ENCODE data around the gene M1AP. TPM values are rescaled to one million over a fixed set of nuclear protein-coding genes. Genes with fewer than 3 reads are reported as not detected.

Gene M1AP
- total RNA-seq, 1 donor from 2014 or later, result not detected

Other genes with a start within 250 kb of the M1AP start
- gene C2orf81, start 226.7 kb downstream of the M1AP start, total RNA-seq, result 0.26 and 1.4 TPM in 2 replicates
- 7.8 TPM in 2 replicates for gene WDR54, start 226.6 kb downstream of the M1AP start, total RNA-seq
- 43.3 and 56.6 TPM in 2 replicates for gene RTKN, start 206.4 kb downstream of the M1AP start, total RNA-seq
- gene INO80B, start 193.2 kb downstream of the M1AP start, total RNA-seq, result 20.0 and 30.8 TPM in 2 replicates
- 68.4 and 75.4 TPM in 2 replicates for gene WBP1, start 189.9 kb downstream of the M1AP start, total RNA-seq
- gene MOGS, start 182.9 kb downstream of the M1AP start, total RNA-seq, result 56.1 and 67.0 TPM in 2 replicates
- 19.7 and 21.6 TPM in 2 replicates for gene MRPL53, start 175.7 kb downstream of the M1AP start, total RNA-seq
- gene CCDC142, start 165.3 kb downstream of the M1AP start, total RNA-seq, result 10.6 and 13.3 TPM in 2 replicates
- 16.3 and 18.9 TPM in 2 replicates for gene TTC31, start 165.2 kb downstream of the M1AP start, total RNA-seq
- 0.68 and 1.5 TPM in 2 replicates for gene LBX2, start 148.7 kb downstream of the M1AP start, total RNA-seq
- gene PCGF1, start 140.6 kb downstream of the M1AP start, total RNA-seq, result 31.3 and 33.9 TPM in 2 replicates
- 0.13 TPM in 1 of 2 replicates, not detected in the other for gene TLX2, start 133.9 kb downstream of the M1AP start, total RNA-seq
- gene DQX1, start 122.1 kb downstream of the M1AP start, total RNA-seq, result not detected in 2 replicates
- 111 and 125 TPM in 2 replicates for gene AUP1, start 118.6 kb downstream of the M1AP start, total RNA-seq
- 33.8 and 41.9 TPM in 2 replicates for gene HTRA2, start 118.4 kb downstream of the M1AP start, total RNA-seq
- 3.4 and 5.7 TPM in 2 replicates for gene LOXL3, start 94.4 kb downstream of the M1AP start, total RNA-seq
- gene DOK1, start 93.6 kb downstream of the M1AP start, total RNA-seq, result 9.5 and 10.5 TPM in 2 replicates
- 4.3 and 4.4 TPM in 2 replicates for gene SEMA4F, start 5.9 kb upstream of the M1AP start, total RNA-seq
- gene HK2, start 185.8 kb upstream of the M1AP start, total RNA-seq, result 7.0 and 8.3 TPM in 2 replicates

Measured in myocyte (in vitro differentiated cells).